SJCRH30 (cell line): ENCODE results near the gene MFSD2A. TPM values are rescaled to one million over a fixed set of nuclear protein-coding genes. Genes with fewer than 3 reads are reported as not detected.
"Not testable (repeated sequence)": the region's sequence is repeated elsewhere in the genome, so short reads cannot be mapped to it uniquely, and the experiment has no call there.

Experiments
- DNase-seq, 2 experiments: peaks; one replicate each; pipeline ENCODE4 v3.0.0-alpha.2; 2015 to 2020
- H3K27ac ChIP-seq: fragments of 250-450 bp; sonication (Bioruptor Pico); 2 replicates; pipeline ENCODE4 v1.5.1; 2020; ENCODE audit warnings: mild to moderate bottlenecking, moderate library complexity
- H3K27me3 ChIP-seq: fragments of 250-450 bp; sonication (Bioruptor Pico); 2 replicates; pipeline ENCODE4 v1.5.1; 2020; ENCODE audit warnings: mild to moderate bottlenecking, moderate library complexity
- H3K36me3 ChIP-seq: fragments of 250-450 bp; sonication (Bioruptor Pico); 2 replicates; pipeline ENCODE4 v1.5.1; 2020; ENCODE audit warnings: mild to moderate bottlenecking, moderate library complexity
- H3K4me1 ChIP-seq: fragments of 250-450 bp; sonication (Bioruptor Pico); 2 replicates; pipeline ENCODE4 v1.5.1; 2020; ENCODE audit warnings: mild to moderate bottlenecking, moderate library complexity
- H3K4me3 ChIP-seq: fragments of 250-450 bp; sonication (Bioruptor Pico); 2 replicates; pipeline ENCODE4 v1.5.1; 2020; ENCODE audit warnings: mild to moderate bottlenecking, moderate library complexity
- H3K9me3 ChIP-seq: fragments of 250-450 bp; sonication (Bioruptor Pico); replicated peaks from 2 replicates; pipeline ENCODE4 v1.5.1; 2020; ENCODE audit warnings: mild to moderate bottlenecking, moderate library complexity
- total RNA-seq: library from RNA; depleted of rRNA; stranded (reverse); fragments of >200 nt; shearing (Covaris generic); gene quantifications from 2 replicates; pipeline ENCODE4 v1.2.3, GENCODE V29; 2014; rRNA removed

Gene MFSD2A
- total RNA-seq, result 52.9 and 56.6 TPM in 2 replicates

DNA sequence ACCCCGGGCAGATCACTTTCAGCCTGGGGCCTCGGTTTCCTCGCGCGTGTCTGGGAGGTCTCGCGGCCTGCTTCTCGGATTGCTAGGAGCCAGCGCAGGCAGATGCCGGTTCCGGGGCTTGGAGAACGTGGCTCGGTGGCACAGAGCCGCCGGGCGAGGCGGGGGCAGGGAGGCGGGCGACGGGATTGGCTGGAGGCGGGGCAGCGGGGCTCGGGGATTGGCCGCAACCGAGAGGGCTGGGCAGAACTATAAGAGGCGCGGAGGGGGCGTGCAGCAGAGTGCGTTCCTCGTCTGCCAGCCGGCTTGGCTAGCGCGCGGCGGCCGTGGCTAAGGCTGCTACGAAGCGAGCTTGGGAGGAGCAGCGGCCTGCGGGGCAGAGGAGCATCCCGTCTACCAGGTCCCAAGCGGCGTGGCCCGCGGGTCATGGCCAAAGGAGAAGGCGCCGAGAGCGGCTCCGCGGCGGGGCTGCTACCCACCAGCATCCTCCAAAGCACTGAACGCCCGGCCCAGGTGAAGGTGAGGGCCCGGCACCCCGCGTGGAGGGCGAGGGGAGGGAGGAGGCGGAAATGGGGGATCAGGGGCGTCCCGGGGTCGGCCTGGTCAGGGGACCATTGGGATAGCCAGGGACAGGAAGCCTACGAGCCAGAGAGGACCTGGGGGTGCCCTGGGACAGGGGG is at the start of gene MFSD2A:
Gene MFSD2A, plus strand, starts transcription at position 276 of the 677 bp plus-strand sequence. Its CDS starts 148 bp downstream, at position 424.
- peak within 1 kb of the TSS; percentile 78 for H3K4me3 ChIP-seq
- H3K27ac ChIP-seq, result peak within 1 kb of the TSS; percentile 56
- DNase-seq, result peak; percentile 97
- H3K27me3 ChIP-seq, result no peaks in the 10 kb centered on the region
- peaks cover 34% of the 10 kb centered on the region for H3K4me1 ChIP-seq
- peaks cover 4% of the 10 kb centered on the region; the same call in 1 of the 2 replicates for H3K36me3 ChIP-seq
- no peaks in the 10 kb centered on the region for H3K9me3 ChIP-seq

DNA sequence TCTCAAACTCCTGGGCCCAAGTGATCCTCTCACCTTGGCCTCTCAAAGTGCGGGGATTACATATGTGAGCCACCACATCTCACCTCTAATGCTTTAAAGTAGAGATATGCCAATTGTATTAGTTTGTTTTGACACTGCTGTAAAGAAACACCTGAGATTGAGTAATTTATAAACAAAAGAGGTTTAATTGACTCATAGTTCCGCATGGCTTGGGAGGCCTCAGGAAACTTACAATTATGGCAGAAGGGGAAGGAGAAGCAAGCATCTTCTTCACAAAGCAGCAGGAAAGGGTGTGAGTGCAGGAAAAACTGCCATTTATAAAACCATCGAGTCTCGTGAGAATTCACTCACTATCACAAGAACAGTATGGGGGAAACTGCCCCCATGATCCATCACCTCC is 49.8 kb upstream of the MFSD2A start:
- H3K4me1 ChIP-seq, result peaks cover 3% of the 10 kb centered on the region; the same call in 1 of the 2 replicates
- H3K9me3 ChIP-seq, result peaks cover 9% of the 10 kb centered on the region
- DNase-seq, result no peak
- H3K36me3 ChIP-seq, result no peaks in the 10 kb centered on the region
- 0 out of 2 replicates have a peak, but pooled peaks cover 9% of the 10 kb centered on the region for H3K27me3 ChIP-seq
- no peak overlapping the region for H3K27ac ChIP-seq
- no peak overlapping the region for H3K4me3 ChIP-seq

DNA sequence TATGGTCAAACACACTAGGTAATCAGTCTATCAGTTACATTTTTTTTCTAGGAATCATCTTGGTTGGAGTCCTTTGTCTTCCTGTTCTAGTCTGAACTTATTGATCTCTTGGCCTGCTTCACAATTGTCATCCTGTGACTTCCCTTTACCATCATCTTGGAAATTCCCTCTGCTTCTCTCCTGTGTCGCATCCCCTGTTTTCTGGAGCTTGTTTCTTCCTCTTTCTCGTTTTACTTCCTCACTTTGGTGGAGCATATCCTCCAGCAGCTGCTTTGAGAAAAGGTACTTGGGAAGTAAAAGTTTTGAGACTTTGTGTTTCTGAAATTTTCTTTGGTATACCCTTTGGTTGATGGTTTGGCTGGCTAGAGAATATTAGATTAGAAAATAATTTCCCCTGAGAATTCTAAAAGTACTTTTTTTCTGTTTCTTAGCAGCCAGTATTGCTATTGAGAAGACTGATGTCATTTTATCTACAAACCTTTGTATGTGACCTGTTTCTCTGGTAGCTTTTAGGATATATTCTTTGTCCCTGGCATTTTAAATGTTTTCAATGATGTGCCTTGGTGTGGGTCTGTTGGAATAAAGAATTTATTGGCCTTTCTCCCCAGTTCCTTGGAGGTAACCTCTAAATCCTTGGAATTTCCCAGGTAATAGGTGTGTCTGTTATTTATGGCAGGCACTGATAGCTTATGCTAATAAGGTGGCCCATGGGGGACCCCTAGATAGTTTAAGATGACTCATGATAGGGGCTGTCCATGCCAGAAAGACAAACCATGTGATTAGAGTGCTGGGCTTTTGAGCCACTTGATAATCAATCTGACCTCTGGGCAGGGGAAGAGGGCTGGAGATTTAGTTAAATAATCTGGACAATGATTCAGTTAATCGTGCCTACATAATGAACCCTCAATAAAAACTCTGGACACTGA is 47.2 kb upstream of the MFSD2A start:
- DNase-seq, result no peak
- no peak overlapping the region for H3K27ac ChIP-seq
- no peak overlapping the region for H3K4me3 ChIP-seq
- H3K9me3 ChIP-seq, result peaks cover 9% of the 10 kb centered on the region
- 0 out of 2 replicates have a peak, but pooled peaks cover 6% of the 10 kb centered on the region for H3K27me3 ChIP-seq
- no peaks in the 10 kb centered on the region for H3K36me3 ChIP-seq
- H3K4me1 ChIP-seq, result no peaks in the 10 kb centered on the region

DNA sequence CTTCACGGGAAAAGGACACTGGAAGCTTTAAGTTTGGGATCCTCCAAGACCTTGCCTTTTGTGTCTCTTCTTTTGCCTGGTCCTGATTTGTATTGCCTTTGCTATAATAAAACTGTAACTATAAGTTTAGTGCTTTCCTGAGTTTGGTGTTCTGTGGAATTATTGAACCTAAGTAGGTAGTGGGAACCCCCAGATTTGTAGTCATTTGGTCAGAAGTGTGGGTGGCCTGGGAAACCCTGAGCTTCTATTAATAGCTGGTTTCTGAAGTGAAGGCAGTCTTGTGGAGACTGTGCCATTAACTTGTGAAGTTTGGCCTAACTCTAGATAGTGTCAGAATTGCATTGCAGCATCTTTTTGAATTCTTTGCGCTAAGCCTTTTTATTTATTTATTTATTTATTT is 46.4 kb upstream of the MFSD2A start:
- H3K36me3 ChIP-seq, result no peaks in the 10 kb centered on the region
- no peaks in the 10 kb centered on the region for H3K4me1 ChIP-seq
- H3K9me3 ChIP-seq, result peaks cover 9% of the 10 kb centered on the region
- no peaks in the 10 kb centered on the region for H3K27me3 ChIP-seq
- DNase-seq, result no peak
- no peak overlapping the region for H3K27ac ChIP-seq
- no peak overlapping the region for H3K4me3 ChIP-seq

DNA sequence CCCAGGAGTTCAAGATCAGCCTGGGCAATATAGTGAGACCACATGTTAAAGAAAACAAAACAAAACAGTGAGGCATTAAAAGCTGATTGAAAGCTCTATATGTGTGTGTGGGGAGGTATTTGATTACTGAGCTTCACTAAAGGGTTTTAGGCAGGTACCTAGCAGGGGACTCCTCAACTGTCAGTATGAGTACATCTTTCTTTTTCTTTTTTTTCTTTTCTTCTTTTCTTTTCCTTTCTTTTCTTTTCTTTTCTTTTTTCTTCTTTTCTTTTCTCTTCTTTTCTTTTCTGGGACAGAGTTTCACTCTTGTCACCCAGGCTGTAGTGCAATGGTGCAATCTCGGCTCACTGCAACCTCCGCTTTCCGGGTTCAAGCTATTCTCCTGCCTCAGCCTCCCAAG is 44.7 kb upstream of the MFSD2A start:
- peaks cover 9% of the 10 kb centered on the region for H3K9me3 ChIP-seq

DNA sequence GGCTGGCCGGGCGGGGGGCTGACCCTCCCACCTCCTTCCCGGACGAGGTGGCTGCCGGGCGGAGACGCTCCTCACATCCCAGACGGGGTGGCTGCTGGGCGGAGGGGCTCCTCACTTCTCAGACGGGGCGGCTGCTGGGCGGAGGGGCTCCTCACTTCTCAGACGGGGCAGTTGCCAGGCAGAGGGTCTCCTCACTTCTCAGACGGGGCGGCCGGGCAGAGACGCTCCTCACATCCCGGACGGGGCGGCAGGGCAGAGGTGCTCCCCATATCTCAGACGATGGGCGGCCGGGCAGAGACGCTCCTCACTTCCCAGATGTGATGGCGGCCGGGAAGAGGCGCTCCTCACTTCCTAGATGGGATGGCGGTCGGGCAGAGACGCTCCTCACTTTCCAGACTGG is 41.8 kb upstream of the MFSD2A start:
- not testable (repeated sequence) for H3K27me3 ChIP-seq, H3K4me3 ChIP-seq, H3K4me1 ChIP-seq, H3K9me3 ChIP-seq, H3K27ac ChIP-seq, H3K36me3 ChIP-seq, DNase-seq

More for the DNA sequence above, 44.7 kb upstream of the MFSD2A start:
- H3K4me1 ChIP-seq, result no peaks in the 10 kb centered on the region
- no peak overlapping the region for H3K4me3 ChIP-seq
- DNase-seq, result no peak
- H3K27me3 ChIP-seq, result no peaks in the 10 kb centered on the region
- no peaks in the 10 kb centered on the region for H3K36me3 ChIP-seq
- H3K27ac ChIP-seq, result no peak overlapping the region

DNA sequence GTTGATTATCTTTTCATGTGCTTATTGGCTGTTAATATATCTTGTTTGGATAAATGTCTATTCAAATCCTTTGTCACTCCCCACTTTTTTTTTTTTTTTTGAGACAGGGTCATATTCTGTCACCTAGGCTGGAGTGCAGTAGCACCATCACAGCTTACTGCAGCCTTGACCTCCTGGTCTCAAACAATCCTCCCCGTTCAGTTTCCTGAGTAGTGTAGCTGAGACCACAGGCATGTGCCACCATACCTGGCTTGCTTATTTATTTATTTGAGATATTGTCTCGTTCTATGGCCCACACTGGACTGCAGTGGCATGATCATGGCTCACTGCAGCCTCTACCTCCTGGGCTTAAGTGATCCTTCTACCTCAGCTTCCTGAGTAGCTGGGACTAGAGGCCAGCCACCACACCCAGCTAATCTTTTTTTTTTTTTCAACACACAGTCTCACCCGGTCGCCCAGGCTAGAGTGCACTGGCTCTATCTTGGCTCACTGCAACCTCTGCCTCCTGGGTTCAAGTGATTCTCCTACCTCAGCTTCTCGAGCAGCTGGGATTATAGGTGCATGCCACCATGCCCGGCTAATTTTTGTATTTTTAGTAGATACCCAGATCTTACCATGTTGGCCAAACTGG is 39.3 kb upstream of the MFSD2A start:
- no peaks in the 10 kb centered on the region for H3K27me3 ChIP-seq
- H3K9me3 ChIP-seq, result no peaks in the 10 kb centered on the region
- H3K4me3 ChIP-seq, result no peak overlapping the region
- no peak for DNase-seq
- H3K4me1 ChIP-seq, result no peaks in the 10 kb centered on the region
- no peaks in the 10 kb centered on the region for H3K36me3 ChIP-seq
- no peak overlapping the region for H3K27ac ChIP-seq

DNA sequence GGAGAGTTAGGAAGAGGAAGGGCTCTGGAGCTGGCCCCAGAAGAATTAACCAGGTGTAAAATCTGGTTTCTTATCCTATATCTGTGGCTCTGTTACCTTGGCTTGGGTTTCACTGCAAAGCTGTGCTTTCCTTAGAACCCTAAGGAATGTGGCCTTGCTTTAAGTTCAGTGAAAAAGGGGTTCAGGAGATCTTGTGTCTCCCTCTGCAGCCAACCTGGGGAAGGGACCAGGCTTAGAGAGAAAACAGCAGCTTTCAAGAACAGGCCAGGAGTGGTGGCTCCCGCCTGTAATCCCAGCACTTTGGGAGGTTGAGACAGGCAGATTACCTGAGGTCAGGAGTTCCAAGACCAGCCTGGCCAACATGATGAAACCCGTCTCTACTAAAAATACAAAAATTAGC is 37.1 kb upstream of the MFSD2A start:
- H3K27me3 ChIP-seq, result no peaks in the 10 kb centered on the region; the same call in 1 of the 2 replicates
- no peak overlapping the region for H3K4me3 ChIP-seq
- H3K9me3 ChIP-seq, result no peaks in the 10 kb centered on the region
- H3K36me3 ChIP-seq, result no peaks in the 10 kb centered on the region
- no peak overlapping the region for H3K27ac ChIP-seq
- no peaks in the 10 kb centered on the region for H3K4me1 ChIP-seq
- peak in 1 of 2 experiments; percentile 30 for DNase-seq

DNA sequence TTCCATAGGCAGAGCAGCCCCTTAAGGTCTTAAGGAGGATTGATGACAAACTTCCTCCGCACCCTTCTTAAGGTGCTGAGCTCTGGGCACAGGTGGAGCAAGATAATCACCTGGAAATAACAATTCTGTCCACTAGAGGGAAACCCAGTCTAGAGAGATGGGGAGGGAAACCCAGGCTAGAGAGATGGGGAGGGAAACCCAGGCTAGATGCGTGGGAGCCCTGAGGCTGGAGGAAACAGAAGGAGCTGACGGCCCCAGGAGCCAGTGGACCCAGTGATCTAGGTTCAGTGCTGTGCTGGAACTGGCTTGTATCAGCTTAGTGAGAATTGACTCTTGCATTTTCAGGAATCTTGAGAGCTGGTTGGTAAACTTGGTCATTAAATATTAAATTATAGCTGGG is 35.4 kb upstream of the MFSD2A start:
- no peak overlapping the region for H3K27ac ChIP-seq
- no peaks in the 10 kb centered on the region for H3K36me3 ChIP-seq
- H3K4me1 ChIP-seq, result no peaks in the 10 kb centered on the region
- peak; percentile 57 to 85 for DNase-seq
- no peak overlapping the region for H3K4me3 ChIP-seq
- no peaks in the 10 kb centered on the region for H3K9me3 ChIP-seq
- peaks cover 4% of the 10 kb centered on the region; the same call in 1 of the 2 replicates for H3K27me3 ChIP-seq

DNA sequence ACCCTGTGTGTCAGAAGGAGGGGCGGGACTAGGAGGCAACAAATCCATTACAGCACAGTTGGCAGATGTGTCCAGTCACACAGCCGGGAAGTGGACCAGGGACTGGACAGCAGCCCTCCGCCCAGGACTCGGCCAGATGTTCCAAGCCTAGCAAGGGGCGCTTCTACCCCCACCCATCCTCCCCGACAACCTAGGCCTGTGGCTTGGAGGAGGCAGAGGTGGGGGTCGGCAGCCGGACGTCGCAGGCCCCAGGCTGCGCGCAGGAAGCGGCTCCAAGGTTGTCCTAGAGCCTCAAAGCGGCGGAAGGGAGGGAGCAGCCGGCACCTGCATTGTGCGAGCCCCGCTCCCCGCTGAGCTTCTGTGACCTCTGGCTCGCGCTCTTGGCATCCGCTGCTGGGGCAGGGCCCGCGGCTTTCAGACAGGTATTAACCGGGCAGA is 32.7 kb upstream of the MFSD2A start:
- H3K9me3 ChIP-seq, result no peaks in the 10 kb centered on the region
- peaks cover 6% of the 10 kb centered on the region; the same call in 1 of the 2 replicates for H3K4me1 ChIP-seq
- no peaks in the 10 kb centered on the region for H3K36me3 ChIP-seq
- no peak overlapping the region for H3K4me3 ChIP-seq
- no peak for DNase-seq
- peaks cover 6% of the 10 kb centered on the region; the same call in 1 of the 2 replicates for H3K27me3 ChIP-seq
- no peak overlapping the region for H3K27ac ChIP-seq

DNA sequence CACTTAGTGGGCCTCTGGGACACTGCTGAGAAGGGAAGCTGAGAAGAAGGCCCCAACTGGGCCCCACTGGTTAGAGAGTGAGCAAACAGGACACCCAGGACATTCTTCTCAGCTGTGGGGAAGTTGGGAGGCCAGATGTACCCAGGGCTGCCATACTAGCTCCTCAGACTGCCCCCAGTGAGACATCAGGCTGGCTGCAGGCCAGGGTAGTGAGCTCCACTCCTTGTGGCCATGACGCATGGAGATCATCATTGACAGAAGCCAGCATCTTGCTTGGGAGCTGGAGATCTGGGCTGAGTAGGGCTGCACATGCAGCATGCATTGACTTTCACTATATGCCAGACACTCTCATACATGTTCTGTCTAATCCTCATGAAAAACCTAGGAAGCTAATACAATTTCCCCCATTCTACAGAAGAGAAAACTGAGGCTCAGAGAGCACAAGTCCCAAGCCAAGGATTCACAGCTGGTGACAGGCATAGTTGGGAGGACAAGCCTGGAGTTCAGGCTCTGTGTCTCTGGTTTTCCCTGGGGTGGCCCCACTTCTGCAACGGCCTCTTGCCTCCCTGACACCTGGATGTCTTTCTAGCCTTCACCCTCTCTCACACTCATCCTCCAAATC is 29.1 kb upstream of the MFSD2A start:
- DNase-seq, result no peak
- no peak overlapping the region for H3K27ac ChIP-seq
- peaks cover 6% of the 10 kb centered on the region; the same call in 1 of the 2 replicates for H3K4me1 ChIP-seq
- no peaks in the 10 kb centered on the region for H3K36me3 ChIP-seq
- H3K9me3 ChIP-seq, result no peaks in the 10 kb centered on the region
- H3K4me3 ChIP-seq, result no peak overlapping the region
- peaks cover 6% of the 10 kb centered on the region; the same call in 1 of the 2 replicates for H3K27me3 ChIP-seq

DNA sequence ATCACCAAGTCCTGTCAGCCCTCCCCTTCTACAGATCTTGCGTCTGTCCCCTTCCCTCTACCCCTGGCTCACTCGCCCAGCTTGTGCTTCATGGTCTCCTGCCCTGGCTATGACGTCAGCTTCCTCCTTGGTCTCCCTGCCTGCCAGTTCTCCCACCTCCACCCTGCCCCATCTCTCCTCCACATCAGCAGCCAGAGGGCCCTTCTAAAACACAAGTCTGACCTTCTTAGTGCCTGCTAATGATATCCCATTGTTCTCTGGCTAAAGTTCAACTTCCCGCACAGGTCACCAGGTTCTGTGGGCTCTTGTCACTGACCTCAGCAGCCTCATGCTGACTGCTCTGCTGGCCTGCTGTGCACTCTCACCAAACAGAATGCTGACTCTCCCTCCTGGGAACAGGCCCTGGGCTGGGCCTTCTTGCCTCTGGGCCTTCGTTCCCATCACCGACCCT is 28.6 kb upstream of the MFSD2A start:
- Histone ChIP-seq H3K27me3 (peaks cover 6% of the 10 kb centered on the region; the same call in 1 of the 2 replicates), H3K4me1 (peaks cover 6% of the 10 kb centered on the region; the same call in 1 of the 2 replicates), H3K27ac (no peak overlapping the region), H3K9me3 (no peaks in the 10 kb centered on the region), H3K36me3 (no peaks in the 10 kb centered on the region), H3K4me3 (no peak overlapping the region)
- peak; percentile 49 to 55 for DNase-seq

DNA sequence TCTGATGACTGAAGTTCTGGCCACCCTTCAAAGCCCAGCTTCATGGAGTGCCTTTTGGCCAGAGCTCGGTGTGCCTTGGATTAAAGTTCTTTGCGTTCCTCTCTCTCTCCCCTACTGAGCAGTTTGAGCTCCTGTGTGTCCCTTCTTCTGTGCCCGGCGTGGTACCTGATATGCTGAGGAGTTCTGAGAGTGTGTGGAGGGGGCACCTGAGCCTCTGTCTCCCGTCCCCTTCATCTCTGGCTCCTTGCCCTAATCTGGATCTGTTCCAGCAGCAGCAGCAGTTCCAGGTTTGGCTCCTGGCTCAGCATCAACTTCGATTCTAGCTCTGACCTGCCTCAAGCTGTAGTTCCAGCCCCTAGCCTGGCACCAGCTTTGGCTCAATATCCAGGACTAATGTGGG is 28.1 kb upstream of the MFSD2A start:
- no peak for DNase-seq
- Histone ChIP-seq H3K27me3 (0 out of 2 replicates have a peak, but pooled peaks cover 6% of the 10 kb centered on the region), H3K9me3 (no peaks in the 10 kb centered on the region), H3K36me3 (no peaks in the 10 kb centered on the region), H3K27ac (no peak overlapping the region), H3K4me3 (no peak overlapping the region), H3K4me1 (peaks cover 6% of the 10 kb centered on the region; the same call in 1 of the 2 replicates)

DNA sequence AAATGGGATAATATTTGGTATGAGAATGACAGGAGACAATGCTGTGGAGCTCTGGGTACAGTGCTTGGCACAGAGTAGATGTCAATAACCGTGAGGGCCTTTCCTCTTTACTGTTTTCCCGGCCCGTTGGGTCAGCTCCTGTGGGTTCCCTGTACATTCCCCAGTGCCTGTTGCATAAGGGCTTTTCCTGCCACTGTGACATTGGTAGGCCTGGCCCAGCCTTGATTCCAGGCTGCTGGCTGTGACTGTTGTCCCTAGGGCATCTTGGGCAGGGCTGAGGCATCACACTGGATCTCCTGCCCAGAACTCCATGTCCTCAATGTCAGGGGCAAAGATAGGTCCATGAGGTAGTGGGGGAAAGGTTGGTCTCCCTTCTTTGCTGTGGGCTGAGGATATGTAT is 27.4 kb upstream of the MFSD2A start:
- 0 out of 2 replicates have a peak, but pooled peaks cover 6% of the 10 kb centered on the region for H3K27me3 ChIP-seq
- peaks cover 6% of the 10 kb centered on the region; the same call in 1 of the 2 replicates for H3K4me1 ChIP-seq
- DNase-seq, result no peak

More for the DNA sequence above, 27.4 kb upstream of the MFSD2A start:
- Histone ChIP-seq H3K36me3 (no peaks in the 10 kb centered on the region), H3K4me3 (no peak overlapping the region), H3K27ac (no peak overlapping the region), H3K9me3 (no peaks in the 10 kb centered on the region)
